ENCODE results near the gene NLRP10.
A peak's percentile ranks its signal among the peaks of the same experiment; 100 is the strongest.
"Not testable (repeated sequence)": the region's sequence is repeated elsewhere in the genome, so short reads cannot be mapped to it uniquely, and the experiment has no call there.

NLRP10 gene, protein sequence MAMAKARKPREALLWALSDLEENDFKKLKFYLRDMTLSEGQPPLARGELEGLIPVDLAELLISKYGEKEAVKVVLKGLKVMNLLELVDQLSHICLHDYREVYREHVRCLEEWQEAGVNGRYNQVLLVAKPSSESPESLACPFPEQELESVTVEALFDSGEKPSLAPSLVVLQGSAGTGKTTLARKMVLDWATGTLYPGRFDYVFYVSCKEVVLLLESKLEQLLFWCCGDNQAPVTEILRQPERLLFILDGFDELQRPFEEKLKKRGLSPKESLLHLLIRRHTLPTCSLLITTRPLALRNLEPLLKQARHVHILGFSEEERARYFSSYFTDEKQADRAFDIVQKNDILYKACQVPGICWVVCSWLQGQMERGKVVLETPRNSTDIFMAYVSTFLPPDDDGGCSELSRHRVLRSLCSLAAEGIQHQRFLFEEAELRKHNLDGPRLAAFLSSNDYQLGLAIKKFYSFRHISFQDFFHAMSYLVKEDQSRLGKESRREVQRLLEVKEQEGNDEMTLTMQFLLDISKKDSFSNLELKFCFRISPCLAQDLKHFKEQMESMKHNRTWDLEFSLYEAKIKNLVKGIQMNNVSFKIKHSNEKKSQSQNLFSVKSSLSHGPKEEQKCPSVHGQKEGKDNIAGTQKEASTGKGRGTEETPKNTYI

DNA sequence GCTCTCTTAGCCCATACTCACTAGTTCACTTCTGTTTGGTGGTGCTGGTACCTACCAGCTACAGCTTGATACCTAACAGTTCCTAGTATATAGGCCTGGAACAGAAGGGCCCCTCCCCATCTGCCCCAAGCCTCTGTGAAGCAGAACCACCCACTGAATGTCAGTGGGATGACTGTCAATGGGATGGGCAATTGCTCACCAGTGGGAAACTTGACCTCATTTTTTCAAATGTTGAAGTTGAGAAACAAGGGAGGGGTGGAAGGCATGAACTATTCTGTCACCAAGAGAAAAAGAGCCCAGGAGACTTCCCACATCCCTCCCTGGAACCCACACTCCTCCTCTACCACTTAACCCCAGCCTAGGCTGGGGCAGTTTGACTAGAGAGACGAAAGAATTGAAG, at the start of gene NLRP10:
TSS of gene NLRP10 (minus strand) at position 62 of the 400 bp plus-strand sequence. CDS start 1,952 bp downstream, outside the sequence.
- no peak for DNase-seq

DNA sequence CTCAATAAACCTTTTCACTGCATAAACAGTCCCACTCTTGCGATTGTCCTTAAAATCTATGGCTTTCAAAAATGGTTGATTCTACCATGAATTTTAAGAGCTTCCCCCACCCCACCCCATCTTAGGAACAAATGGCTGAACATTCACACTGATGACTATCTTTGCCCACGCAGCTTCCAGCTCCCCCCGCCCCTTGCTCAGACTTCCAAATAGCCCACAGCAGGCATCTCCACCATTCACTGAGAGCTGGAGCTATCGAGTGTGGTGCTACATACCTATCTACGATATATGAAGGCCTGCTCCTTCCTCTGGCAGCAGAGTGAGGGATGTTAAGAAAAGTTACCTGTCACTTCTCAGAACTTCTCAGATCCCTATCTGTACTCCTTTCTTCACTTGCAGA, 48.6 kb upstream of the NLRP10 start:
- no peak for DNase-seq

DNA sequence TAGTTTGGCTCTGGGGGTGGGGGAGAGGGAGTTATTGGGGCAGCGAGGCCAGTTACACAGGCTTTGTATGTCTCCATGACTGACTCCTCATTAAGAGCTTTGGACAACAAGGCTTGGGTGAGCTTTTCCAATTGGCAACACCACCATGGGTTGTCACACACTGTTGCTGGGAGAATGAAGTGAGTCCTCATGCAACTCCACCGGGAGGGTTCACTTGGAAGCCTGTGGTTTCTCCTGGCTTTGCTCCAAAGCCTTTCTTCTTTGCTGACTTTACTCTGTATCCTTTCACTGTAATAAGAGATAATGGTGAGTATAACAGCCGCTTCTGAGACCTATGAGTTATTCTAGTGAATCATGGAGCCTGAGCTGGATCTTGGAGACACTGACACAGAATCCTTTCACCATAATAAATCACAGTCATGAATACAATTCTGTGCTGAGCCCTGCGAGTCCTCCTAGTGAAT, 46.8 kb upstream of the NLRP10 start:
- no peak for DNase-seq

DNA sequence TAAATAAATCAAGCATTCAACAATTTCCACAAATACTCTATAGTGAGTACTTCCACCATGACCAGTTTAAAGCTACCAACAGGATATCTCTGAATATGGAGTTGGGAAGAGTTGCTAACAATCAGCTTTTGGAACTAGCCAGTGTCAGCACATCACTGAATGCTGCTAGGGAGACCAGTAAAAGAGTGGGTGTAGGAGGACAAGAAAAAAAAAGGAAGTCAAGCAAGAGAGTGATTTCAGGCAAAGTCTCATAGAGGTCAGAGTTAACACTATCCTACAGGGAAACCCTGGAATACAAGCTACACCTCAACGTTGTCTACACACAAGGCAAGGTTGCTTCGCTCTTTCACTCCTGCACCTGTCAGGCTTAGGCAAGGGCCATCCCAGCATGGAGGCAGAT, 46.1 kb upstream of the NLRP10 start:
- DNase-seq: no peak

DNA sequence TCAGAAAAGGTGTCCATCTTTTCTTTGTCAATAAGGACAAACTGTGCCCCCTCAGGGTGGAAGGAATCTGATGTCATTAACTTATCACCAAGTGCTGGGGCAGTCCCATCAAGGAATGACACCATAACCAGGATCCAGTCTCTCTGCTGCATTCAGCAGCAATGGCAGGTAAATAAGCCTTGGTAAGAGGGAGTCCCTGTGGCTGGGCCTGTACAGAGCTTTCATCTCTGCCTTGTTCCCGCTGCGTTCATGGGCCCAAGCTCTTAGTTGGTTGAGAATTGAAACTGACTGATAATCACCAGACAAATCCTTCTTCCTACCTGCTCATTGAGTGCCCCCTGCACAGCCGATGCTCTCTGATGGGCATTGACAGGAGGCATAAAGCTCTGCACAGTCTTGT, 44.6 kb upstream of the NLRP10 start:
- no peak for DNase-seq

DNA sequence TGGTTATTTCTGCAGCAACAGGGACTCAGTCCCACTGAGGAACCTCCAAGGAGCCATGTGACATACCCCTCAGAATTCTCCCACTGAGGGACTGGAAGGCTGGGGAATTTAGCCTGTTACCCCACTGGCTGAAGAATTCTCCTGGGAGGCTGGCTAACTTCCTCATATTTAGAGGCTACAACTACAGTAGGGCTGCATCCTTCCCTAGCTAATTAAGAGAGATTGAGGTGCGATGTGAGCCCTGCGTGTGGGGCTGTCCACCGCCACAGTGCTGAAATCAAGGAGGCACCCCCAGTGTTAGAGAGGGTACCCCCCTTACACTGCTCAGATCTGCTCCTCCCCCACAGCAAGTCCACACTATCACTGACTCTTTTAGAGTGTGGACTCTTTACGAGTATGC, 43.0 kb upstream of the NLRP10 start:
- DNase-seq: no peak

DNA sequence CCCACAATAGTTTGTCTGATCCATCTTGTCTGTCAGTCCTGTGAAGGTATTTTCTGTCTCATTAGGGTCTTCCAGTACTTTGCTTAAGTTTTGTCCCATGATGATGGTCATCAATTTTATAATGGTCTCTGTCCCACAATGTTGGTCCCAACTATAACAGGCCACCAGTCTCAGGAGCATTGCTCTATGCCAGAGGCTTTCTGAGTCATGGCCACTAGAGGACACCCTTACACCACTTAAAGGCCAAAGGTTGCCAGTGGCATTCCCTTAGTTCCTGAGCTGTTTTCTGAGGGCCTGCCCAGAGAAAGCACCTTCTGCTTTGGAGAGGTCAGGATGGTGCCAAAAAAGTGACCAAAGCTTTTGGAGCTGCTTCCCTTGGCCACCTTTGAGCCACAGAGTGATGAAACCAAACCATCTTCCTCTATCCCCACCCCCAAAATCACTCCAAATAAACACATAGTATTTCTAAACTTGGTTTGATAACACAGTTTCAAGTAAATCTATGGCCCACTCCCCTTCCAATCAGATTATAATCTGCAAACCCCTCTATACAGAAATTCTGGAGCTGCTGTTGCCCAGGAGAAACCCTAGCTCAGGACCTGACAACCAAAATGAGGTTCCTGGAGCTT, 41.2 kb upstream of the NLRP10 start:
- DNase-seq: peak; percentile 48 to 61

DNA sequence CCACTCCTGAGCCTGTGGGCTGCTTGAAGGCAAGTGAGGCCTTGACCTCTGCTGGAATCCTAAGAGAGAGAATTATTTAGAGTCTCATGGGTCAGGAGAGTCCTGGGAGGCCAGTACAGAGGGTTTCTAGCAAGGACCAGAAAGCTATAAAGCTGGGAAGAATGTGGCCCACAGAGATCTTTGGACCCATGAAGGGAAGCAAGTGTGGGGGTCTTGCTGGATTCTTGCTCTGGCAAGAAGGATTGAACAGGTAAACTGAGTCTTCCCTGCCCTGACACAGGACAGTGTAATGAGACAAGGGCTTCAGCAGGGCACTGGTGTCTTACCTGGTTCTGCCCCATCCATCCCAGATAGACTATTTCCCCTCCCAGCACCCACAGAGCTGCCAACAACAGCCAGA, 40.3 kb upstream of the NLRP10 start:
- no peak for DNase-seq

DNA sequence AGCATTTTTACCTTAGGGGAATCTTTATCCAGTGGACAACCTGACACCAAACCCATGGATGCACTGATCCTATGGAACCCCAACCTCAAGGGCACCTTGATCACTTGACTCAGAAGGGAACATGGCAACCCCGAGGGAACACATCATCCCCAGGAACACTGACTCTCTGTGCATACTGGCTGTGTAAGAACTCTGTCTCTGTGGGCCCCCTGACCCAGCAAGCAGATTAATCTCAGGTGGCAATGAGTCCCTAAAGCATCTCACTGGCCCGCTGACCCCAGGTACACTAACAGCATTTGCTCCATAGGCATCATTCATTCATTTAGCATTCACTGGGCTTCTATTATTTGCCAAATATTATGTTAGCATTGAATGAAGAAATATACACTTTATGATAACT, 38.8 kb upstream of the NLRP10 start:
- DNase-seq: no peak

DNA sequence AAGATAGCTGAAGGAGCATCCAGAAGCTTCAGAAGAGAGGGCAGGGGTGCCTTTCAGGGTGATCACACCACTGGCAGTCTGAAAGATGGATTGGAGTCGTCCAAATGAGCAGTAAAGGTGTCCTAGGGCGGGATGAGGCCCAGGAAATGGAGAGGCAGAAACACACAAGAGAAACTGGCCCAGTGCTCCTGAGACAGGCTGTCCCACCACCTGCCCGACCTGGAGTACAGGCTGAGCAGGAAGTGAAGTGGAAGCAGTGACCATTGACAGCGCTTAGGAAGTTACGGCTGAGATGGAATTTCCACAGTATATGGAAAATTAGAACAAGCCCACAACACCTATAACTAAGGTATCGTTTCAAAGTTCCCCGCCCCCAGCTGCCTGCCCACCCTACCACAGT, 37.9 kb upstream of the NLRP10 start:
- DNase-seq: no peak

DNA sequence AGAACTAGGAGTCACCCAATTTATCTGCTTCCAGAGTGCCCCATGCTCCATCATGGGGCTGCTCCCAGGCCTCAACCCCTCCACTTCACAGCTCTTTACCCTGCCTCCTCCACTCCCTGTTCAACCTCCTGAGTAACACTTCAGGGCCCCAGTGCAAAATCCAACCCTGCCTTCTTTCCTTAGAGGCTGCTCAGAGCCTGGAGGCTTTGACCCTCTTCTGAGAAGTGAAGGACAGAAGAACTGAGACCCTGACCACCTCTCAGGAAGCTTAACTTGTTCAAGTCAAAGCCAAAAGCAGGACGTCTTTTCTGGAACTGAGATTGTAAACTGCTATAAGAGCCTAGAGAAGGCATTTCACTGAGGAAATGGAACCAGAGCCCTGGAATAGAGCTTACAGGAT, 37.4 kb upstream of the NLRP10 start:
- DNase-seq: no peak

DNA sequence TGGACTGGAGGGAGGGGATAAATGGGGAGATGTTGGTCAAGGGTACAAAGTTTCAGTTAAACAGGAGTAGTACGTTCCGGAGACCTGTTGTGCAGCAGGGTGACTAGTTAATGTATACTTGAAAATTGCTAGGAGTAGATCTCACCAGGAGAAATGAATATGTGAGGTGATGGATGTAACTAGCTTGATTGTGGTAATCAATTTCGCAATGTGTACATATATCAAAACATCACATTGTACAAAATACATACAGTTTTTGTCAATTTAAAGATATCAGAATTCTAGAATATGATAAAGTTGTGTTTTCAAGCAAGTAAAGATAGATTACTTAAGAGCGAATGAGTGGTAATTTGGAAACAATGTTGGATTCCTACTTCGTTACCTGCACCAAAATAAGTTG, 35.1 kb upstream of the NLRP10 start:
- DNase-seq: no peak

DNA sequence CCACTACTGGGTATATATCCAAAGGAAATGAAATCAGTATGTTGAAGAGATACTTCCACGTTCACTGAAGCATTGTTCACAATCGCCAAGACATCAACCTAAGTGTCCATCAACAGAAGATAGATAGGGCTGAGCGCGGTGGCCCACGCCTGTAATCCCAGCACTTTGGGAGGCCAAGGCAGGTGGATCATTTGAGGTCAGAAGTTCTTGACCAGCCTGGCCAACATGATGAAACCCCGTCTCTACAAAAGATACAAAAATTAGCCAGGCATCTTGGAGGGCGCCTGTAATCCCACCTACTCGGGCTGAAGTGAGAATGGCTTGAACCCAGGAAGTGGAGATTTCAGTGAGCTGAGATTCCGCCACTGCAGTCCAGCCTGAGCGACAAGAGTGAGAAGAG, 34.5 kb upstream of the NLRP10 start:
- DNase-seq: no peak

DNA sequence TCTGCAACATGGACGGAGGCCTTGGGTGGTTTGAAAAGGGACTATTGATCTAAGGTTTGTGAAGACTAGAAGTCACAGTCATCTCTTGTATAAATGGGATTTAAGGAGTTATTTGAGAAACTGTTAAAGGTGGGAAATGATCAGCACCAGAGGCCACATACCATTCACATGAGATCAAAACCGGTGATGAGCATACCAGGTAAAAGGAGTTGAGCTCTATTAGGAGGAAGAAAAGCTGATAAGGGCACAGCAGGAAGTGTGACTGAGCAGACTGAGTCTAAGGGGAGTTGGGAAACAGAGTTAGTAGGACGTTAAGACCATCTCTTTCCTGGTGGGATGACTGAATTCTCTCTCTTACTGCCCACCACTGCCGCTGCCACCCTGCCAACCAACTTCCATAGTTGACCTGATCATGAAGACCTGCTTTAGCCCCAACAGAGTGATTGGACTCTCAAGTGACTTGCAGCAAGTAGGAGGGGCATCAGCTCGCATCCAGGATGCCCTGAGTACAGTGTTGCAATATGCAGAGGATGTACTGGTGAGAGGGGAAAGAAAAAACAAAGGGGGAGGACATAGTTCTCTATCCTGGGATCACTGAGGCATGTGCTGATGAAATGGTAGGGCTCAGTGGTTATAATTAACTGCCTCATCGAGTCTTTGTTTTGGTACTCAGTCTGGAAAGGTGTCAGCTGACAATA, 29.5 kb upstream of the NLRP10 start:
- no peak for DNase-seq

DNA sequence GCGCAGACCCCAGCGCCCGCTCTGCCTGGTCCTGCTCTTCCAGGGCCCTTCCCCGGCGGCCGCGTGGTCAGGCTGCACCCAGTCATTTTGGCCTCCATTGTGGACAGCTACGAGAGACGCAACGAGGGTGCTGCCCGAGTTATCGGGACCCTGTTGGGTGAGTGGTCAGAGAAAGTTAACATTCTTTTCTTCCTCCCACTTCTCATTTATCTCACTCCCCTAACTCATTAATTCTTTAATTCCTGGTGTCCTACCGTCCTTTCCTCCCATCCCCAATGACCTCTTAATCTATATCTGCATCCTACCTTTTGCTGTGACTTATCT, 22.3 kb upstream of the NLRP10 start:
- DNase-seq: not testable (repeated sequence)

DNA sequence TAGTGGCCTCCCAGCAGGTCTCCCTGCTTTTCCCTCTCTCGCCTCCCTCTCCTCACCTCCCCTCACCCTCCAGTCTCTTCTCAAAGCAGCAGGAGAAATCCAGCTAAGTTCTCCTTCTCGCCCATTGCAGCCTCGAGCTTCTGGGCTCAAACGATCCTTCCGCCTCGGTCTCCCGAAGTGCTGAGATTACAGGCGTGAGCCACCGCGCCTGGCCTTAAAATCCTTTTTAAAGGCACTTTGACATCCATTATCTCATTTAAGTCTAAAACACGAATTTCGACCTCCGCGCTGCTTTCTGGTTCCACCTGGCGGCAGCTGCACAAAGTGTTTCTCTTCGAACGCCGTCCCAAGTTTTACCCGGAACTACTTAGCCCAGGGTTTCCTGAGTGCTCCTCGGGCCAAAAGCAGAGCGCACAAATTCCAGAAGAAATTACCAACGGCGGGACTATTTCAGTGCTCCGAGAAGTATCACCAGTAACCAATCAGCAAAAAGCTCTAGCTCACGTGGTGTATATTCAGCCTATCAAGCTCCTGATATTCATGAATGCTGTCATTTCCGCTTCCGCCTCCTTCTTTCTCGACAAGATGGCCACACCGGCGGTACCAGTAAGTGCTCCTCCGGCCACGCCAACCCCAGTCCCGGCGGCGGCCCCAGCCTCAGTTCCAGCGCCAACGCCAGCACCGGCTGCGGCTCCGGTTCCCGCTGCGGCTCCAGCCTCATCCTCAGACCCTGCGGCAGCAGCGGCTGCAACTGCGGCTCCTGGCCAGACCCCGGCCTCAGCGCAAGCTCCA, 21.7 kb upstream of the NLRP10 start, which contains the start of gene EIF3F:
TSS of gene EIF3F (plus strand) at position 570 of the 792 bp plus-strand sequence. CDS start at position 586, 16 bp downstream.
- peak; percentile 99 for DNase-seq

DNA sequence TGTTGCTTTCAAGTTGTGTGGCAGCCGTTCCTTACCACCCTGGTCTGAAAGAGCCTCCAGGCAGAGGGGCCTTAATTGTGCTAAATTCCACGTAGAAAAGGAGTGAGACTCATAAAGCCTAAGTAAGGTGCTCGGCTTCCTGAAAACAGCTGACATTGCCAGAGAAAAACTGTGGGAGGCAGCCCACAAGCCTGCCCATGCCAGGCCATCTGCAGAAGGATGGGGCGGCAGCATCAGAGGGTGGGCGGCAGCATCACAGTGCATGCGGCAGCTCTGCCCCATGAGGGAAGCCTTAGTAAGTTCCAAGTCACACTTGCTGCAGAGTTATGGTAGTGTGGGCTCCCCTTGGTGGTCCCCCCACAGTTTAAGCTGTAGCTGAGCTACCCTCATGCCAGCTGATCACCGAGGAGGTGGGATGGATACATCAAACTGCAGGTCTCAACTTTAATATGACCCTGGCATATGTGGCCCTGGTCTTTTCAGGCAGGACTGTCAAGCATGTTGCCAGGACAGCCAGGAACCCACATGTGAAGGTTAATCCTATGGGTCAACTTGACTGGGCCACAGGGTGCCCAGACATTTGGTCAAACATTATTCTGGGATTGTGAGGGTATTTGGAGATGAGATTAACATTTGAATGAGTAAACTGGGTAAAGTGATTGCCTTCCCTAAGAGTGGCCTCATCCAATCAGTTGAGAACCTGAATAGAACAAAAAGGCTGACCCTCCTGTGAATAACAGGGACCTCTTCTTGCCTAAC, 18.8 kb upstream of the NLRP10 start:
- no peak for DNase-seq

DNA sequence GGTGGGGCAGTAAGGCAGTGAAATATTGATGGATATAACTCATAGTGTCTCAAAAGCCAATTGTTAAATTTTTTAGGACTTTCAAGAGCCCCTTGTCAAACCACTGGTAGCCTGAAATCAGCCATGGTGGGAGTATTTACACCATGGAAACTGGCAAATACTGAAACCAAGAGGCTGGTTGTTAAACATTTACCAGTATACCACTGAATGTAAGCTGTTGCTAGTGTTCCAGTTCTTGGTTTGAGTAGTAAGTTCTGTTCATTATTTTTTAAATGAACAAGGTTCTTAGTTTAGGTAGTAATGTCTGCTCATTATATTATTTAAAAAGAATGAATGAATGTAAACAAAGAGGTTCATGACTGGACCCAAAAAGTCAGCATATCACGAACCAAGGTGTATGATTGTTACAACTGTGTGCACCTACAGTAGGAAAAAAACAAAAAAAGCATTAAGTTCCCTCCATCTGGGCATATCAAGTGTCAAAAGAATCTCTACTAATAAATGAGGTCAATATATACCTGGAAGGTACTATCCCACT, 17.4 kb upstream of the NLRP10 start:
- DNase-seq: no peak

DNA sequence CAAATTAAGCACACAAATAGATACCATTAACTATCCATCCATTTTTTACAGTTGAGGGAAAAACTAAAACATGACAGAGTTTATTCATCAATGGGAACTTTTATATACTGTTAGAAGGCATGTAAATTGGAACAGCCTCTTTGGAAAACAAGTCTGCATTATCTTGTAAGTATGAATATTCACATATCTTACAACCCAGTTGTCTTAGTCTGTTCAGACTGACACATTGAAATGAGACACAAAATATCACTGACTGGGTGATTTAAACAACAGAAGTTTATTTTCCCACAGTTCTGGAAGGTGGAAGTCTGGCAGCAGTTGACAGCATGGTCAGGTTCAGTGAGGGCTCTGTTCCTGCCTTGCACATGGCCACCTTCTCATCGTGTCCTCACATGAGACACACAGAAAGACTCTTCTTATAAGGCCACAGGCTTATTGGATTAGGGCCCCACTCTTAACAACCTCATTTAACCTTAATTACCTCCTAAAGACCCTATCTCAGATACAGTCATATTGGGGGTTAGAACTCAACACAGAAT, 16.4 kb upstream of the NLRP10 start:
- DNase-seq: no peak

DNA sequence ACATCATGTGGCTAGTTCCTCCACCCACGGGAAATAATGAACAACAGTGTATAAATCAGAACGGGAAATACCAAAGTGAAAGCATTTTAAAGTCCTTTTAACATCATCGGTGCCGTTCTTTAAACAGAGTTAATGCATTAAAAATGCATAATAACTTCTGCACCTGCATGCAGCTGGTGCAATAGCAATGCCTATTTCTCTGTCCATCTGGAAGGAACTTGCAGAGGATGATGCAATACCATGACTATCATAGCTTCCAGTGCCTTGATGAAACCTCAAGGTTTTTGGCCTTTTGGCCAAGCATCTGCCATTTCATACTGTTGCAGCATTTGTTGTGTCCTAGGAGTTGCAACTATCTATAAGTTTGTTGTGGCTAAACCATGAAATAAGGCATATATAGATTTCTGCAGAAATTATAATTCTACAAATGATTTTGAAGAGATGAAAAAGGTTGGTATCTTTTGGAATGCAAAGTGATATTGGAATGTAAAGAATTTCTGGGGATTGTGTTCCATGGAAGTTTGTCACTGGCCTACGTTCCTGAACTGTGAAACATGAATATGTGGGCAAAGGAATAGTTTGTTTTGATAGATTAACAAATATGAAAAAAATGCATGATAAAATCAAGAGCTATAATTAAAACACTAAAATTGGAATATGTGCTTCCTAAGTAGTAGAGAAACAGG, 12.1 kb upstream of the NLRP10 start:
- DNase-seq: no peak

DNA sequence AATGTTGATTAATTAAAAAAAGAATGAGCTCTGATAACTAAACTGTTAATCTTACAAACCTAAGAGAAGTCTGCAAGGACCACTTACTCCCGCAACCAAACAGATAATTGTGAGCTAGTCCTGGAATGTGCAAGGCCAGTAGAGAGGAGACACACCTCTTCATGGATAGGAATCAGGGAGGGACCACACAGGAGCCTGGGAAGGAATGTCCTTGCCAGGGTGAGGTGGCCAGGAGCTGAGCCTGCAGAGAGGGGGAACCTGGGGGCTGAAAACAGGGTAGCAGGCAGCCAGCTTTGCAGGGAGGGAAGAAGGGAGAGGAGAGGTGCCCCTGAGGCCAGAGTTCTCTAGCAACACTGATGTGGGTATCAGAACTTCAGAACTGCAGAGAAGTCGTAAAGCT, 9.4 kb upstream of the NLRP10 start:
- no peak for DNase-seq
